Duodenal mucosa (tissue), 2 donors: ENCODE measurements around the gene EREG.

Experiments used
- H3K27ac ChIP-seq: one replicate; pipeline ENCODE4 v1.7.0; 2013; ENCODE audit warnings: low read depth, low read length
- H3K27me3 ChIP-seq, 2 donors: one replicate each; pipeline ENCODE4 v1.7.0; 2013; ENCODE audit warnings: low read length in 2 of 2, control low read depth in 1 of 2; ENCODE audit not compliant: insufficient read depth in 2 of 2, control insufficient read depth in 1 of 2
- H3K36me3 ChIP-seq, 2 donors: one replicate each; pipeline ENCODE4 v1.7.0; 2013; ENCODE audit warnings: low read length in 2 of 2, control low read depth in 1 of 2; ENCODE audit not compliant: insufficient read depth in 2 of 2, control insufficient read depth in 1 of 2
- H3K4me1 ChIP-seq, 2 donors: one replicate each; pipeline ENCODE4 v1.7.0; 2013; ENCODE audit warnings: low read length in 2 of 2, control low read depth in 1 of 2; ENCODE audit not compliant: insufficient read depth in 2 of 2, control insufficient read depth in 1 of 2
- H3K4me3 ChIP-seq, 2 donors: one replicate each; pipeline ENCODE4 v1.7.0; 2013; ENCODE audit warnings: low read length in 2 of 2, low read depth in 1 of 2
- H3K9ac ChIP-seq, 2 donors: one replicate each; pipeline ENCODE4 v1.7.0; 2013; ENCODE audit warnings: low read length in 2 of 2, low read depth in 1 of 2
- H3K9me3 ChIP-seq, 2 donors: one replicate each; pipeline ENCODE4 v1.7.0; 2013; ENCODE audit warnings: low read length in 2 of 2, control low read depth in 1 of 2; ENCODE audit not compliant: control insufficient read depth in 1 of 2

EREG gene

GRCh38 chr4:74379912-74380311 lies 15.0 kb downstream of the EREG start:
- no peak overlapping the region for H3K4me3 ChIP-seq
- H3K27me3 ChIP-seq: no peaks in the 10 kb centered on the region
- H3K4me1 ChIP-seq: peaks cover 0 to 8% of the 10 kb centered on the region in 2 donors
- H3K9ac ChIP-seq: no peak overlapping the region
- no peaks in the 10 kb centered on the region for H3K36me3 ChIP-seq
- no peaks in the 10 kb centered on the region for H3K9me3 ChIP-seq
- no peak overlapping the region for H3K27ac ChIP-seq

- H3K27ac ChIP-seq: no peak overlapping the region
- H3K9me3 ChIP-seq: no peaks in the 10 kb centered on the region
- no peaks in the 10 kb centered on the region for H3K36me3 ChIP-seq
- H3K4me3 ChIP-seq: no peak overlapping the region
- H3K27me3 ChIP-seq: no peaks in the 10 kb centered on the region
- H3K4me1 ChIP-seq: no peaks in the 10 kb centered on the region
- H3K9ac ChIP-seq: no peak overlapping the region
These were observed 20.4 kb downstream of the EREG start for GRCh38 chr4:74385386-74385785.

- Histone ChIP-seq H3K27ac (no peak overlapping the region), H3K9me3 (no peaks in the 10 kb centered on the region), H3K4me1 (no peaks in the 10 kb centered on the region), H3K9ac (no peak overlapping the region), H3K27me3 (no peaks in the 10 kb centered on the region), H3K36me3 (no peaks in the 10 kb centered on the region), H3K4me3 (no peak overlapping the region)
These were observed 21.2 kb downstream of the EREG start for GRCh38 chr4:74386159-74386558.

- Histone ChIP-seq H3K4me1 (no peaks in the 10 kb centered on the region), H3K36me3 (no peaks in the 10 kb centered on the region), H3K27ac (no peak overlapping the region), H3K9ac (no peak overlapping the region), H3K9me3 (no peaks in the 10 kb centered on the region), H3K4me3 (no peak overlapping the region), H3K27me3 (no peaks in the 10 kb centered on the region)
These were observed 22.8 kb downstream of the EREG start for GRCh38 chr4:74387790-74388189.

GRCh38 chr4:74389494-74389893 lies 24.5 kb downstream of the EREG start:
- H3K36me3 ChIP-seq: no peaks in the 10 kb centered on the region
- H3K4me3 ChIP-seq: no peak overlapping the region
- no peaks in the 10 kb centered on the region for H3K4me1 ChIP-seq
- no peak overlapping the region for H3K9ac ChIP-seq
- H3K27me3 ChIP-seq: no peaks in the 10 kb centered on the region
- no peaks in the 10 kb centered on the region for H3K9me3 ChIP-seq
- no peak overlapping the region for H3K27ac ChIP-seq

- Histone ChIP-seq H3K4me3 (no peak overlapping the region), H3K27me3 (no peaks in the 10 kb centered on the region), H3K36me3 (no peaks in the 10 kb centered on the region)
These were observed 25.7 kb downstream of the EREG start for GRCh38 chr4:74390677-74391076.

GRCh38 chr4:74391346-74391745 lies 26.4 kb downstream of the EREG start:
- no peak overlapping the region for H3K27ac ChIP-seq
- H3K27me3 ChIP-seq: no peaks in the 10 kb centered on the region

More at GRCh38 chr4:74390677-74391076, 25.7 kb downstream of the EREG start:
- Histone ChIP-seq H3K27ac (no peak overlapping the region), H3K9ac (no peak overlapping the region), H3K4me1 (peaks cover 7% of the 10 kb centered on the region in 2 donors), H3K9me3 (no peaks in the 10 kb centered on the region)

GRCh38 chr4:74391890-74392475 lies 27.0 kb downstream of the EREG start:
- Histone ChIP-seq H3K4me3 (no peak overlapping the region), H3K9me3 (no peaks in the 10 kb centered on the region), H3K4me1 (peaks cover 7% of the 10 kb centered on the region in 2 donors), H3K27me3 (no peaks in the 10 kb centered on the region), H3K36me3 (no peaks in the 10 kb centered on the region), H3K27ac (no peak overlapping the region), H3K9ac (no peak overlapping the region)

More at GRCh38 chr4:74391346-74391745, 26.4 kb downstream of the EREG start:
- no peaks in the 10 kb centered on the region for H3K9me3 ChIP-seq
- peaks cover 7% of the 10 kb centered on the region in 2 donors for H3K4me1 ChIP-seq
- H3K36me3 ChIP-seq: no peaks in the 10 kb centered on the region
- no peak overlapping the region for H3K9ac ChIP-seq
- no peak overlapping the region for H3K4me3 ChIP-seq

- Histone ChIP-seq H3K36me3 (no peaks in the 10 kb centered on the region), H3K27me3 (no peaks in the 10 kb centered on the region), H3K4me1 (peaks cover 7 to 12% of the 10 kb centered on the region in 2 donors), H3K4me3 (no peak overlapping the region), H3K27ac (no peak overlapping the region), H3K9me3 (no peaks in the 10 kb centered on the region), H3K9ac (no peak overlapping the region)
These were observed 29.7 kb downstream of the EREG start for GRCh38 chr4:74394476-74395136.

- Histone ChIP-seq H3K9me3 (no peaks in the 10 kb centered on the region), H3K9ac (no peak overlapping the region), H3K4me1 (peaks cover 7 to 12% of the 10 kb centered on the region in 2 donors), H3K27me3 (no peaks in the 10 kb centered on the region), H3K4me3 (no peak overlapping the region), H3K27ac (no peak overlapping the region), H3K36me3 (no peaks in the 10 kb centered on the region)
These were observed 30.7 kb downstream of the EREG start for GRCh38 chr4:74395633-74396032.
